ENCODE results near the gene ANKS1B.

The ANKS1B gene

DNA sequence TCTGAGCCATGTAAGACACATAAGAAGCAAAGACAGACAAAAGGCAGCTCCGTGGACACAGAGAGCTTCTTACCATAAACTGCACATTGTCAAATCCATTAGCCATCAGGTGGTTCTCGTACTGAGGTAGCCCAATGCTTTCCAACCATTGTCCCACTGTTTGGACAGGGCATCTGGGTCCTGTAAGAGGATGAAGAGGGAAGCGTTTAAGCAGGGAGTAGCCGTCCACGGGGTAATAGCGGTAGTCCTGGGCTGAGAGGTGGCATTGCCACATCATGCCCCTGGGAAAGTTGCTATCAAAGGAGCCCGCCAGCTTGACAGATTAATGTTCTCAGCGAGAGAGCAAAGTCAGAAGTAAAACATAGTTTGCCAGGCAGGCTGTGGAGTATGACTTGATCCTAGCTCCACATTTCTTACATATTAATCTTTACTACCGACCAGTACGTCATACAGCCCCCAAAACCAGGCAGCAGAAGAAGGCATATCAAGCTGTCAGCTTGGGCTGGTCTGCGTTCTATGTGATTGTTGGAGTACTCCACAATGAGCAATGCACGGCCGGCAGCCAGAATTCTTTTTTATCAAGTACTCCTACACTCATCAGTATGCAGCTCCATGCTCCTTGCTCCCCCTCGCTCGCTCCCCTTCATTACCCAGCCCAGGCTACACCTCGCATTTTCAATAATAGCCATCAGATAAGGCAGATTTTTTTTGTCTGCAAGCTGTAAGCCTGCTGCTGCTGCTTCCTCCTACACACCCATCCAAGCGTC is 830.3 kb downstream of the ANKS1B start:
- TF ChIP-seq, protein P1, sequence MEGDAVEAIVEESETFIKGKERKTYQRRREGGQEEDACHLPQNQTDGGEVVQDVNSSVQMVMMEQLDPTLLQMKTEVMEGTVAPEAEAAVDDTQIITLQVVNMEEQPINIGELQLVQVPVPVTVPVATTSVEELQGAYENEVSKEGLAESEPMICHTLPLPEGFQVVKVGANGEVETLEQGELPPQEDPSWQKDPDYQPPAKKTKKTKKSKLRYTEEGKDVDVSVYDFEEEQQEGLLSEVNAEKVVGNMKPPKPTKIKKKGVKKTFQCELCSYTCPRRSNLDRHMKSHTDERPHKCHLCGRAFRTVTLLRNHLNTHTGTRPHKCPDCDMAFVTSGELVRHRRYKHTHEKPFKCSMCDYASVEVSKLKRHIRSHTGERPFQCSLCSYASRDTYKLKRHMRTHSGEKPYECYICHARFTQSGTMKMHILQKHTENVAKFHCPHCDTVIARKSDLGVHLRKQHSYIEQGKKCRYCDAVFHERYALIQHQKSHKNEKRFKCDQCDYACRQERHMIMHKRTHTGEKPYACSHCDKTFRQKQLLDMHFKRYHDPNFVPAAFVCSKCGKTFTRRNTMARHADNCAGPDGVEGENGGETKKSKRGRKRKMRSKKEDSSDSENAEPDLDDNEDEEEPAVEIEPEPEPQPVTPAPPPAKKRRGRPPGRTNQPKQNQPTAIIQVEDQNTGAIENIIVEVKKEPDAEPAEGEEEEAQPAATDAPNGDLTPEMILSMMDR (IDR thresholded peaks at IDR 0.05; ENCODE audit: low read depth, low read length): no peak
- no peaks in the 10 kb centered on the region for H3K27me3 ChIP-seq (ENCODE audit: insufficient read depth, low read depth, severe bottlenecking)
- H3K4me3 ChIP-seq (ENCODE audit: low read depth, low read length): no peak overlapping the region
- no peaks in the 10 kb centered on the region for H3K36me3 ChIP-seq
- no peak for DNase-seq
- no peak overlapping the region for H3K27ac ChIP-seq
- no peaks in the 10 kb centered on the region for H3K9me3 ChIP-seq (ENCODE audit: severe bottlenecking)

DNA sequence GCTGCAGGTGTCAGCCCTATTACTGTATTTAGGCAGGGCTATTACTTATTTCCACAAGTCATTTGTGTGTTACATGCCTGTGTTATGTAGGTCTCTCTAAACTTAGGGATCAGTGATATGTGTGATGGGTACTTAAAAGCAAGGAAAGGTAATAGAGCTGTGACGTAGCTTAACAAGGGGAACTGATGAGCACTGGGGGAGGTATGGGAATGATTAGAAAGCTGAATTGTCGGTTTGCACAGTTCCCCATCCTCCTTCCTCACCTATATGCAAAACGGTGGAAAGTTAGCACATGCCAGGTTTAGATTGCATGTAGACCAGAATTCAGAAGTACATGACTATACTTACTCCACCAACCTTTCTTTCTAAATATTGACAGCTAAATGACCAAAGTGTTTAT is 831.4 kb downstream of the ANKS1B start:
- H3K36me3 ChIP-seq: no peaks in the 10 kb centered on the region
- H3K9me3 ChIP-seq (ENCODE audit: severe bottlenecking): no peaks in the 10 kb centered on the region
- H3K27me3 ChIP-seq (ENCODE audit: insufficient read depth, low read depth, severe bottlenecking): no peaks in the 10 kb centered on the region
- H3K4me3 ChIP-seq (ENCODE audit: low read depth, low read length): no peak overlapping the region
- DNase-seq: no peak
- no peak overlapping the region for H3K27ac ChIP-seq
- TF ChIP-seq, protein P1 (IDR thresholded peaks at IDR 0.05; ENCODE audit: low read depth, low read length): no peak

DNA sequence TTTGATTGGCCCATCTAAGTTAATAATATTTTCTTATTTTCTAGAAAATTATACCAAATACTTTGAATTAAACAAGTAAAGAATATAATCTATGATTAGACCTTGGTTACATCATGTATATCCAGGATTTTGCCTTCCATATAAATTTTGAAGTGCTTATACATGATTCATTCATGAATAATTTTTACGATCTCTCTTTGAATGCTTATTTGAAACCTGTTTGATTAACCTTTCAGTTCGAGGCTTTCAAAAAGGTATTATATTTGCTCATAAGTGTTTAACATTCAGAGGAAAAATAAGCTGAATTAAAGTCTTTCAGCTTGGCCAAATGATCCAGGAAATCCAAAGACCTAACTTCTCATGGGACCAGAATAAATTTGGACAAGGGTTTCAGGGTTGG is 832.4 kb downstream of the ANKS1B start:
- H3K9me3 ChIP-seq (ENCODE audit: severe bottlenecking): no peaks in the 10 kb centered on the region
- H3K36me3 ChIP-seq: no peaks in the 10 kb centered on the region
- DNase-seq: no peak
- no peak overlapping the region for H3K27ac ChIP-seq
- TF ChIP-seq, protein P1 (IDR thresholded peaks at IDR 0.05; ENCODE audit: low read depth, low read length): no peak
- no peak overlapping the region for H3K4me3 ChIP-seq (ENCODE audit: low read depth, low read length)
- H3K27me3 ChIP-seq (ENCODE audit: insufficient read depth, low read depth, severe bottlenecking): no peaks in the 10 kb centered on the region

DNA sequence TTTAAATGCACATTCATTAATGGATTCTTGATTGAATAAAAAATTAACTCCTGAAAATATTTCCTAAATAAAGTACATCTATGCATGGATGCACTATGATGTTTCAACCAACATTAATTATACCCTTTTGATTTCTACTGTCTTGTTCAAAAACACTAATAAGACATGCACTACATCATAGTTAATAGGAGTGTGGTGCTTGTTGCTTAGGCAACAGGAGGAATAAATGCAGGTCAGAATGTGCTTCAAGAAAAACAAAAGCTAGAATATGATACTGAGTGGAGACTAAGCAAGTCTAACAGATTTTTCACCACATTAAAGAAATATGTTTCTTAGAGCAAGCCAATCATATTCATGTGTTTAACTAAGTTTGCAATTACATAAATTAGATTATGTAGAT is 833.0 kb downstream of the ANKS1B start:
- no peak overlapping the region for H3K4me3 ChIP-seq (ENCODE audit: low read depth, low read length)
- TF ChIP-seq, protein P1 (IDR thresholded peaks at IDR 0.05; ENCODE audit: low read depth, low read length): no peak
- no peaks in the 10 kb centered on the region for H3K9me3 ChIP-seq (ENCODE audit: severe bottlenecking)
- H3K36me3 ChIP-seq: no peaks in the 10 kb centered on the region
- no peaks in the 10 kb centered on the region for H3K27me3 ChIP-seq (ENCODE audit: insufficient read depth, low read depth, severe bottlenecking)
- no peak overlapping the region for H3K27ac ChIP-seq
- DNase-seq: no peak

DNA sequence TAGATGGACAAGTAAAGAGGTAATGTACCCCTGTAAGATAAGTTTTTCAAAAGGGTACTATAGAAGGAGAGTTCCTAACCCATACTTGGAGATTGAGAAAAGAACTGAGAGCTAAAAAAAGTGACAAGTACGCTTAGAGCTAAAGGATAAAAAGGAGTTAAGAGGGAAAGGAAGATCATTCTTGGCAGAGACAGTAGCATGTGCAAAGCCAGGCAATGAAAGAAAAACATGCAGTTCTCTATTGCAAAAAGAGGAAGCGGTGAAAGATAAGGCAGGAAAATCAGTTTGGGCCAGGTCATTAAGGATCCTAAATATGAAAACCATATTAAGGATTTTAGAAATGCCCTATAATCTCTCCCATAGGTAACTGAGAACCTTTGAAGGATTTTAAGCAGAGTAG is 837.6 kb downstream of the ANKS1B start:
- no peak for DNase-seq
- Histone ChIP-seq H3K9me3 (ENCODE audit: severe bottlenecking) (no peaks in the 10 kb centered on the region), H3K27me3 (ENCODE audit: insufficient read depth, low read depth, severe bottlenecking) (no peaks in the 10 kb centered on the region), H3K4me3 (ENCODE audit: low read depth, low read length) (no peak overlapping the region), H3K27ac (no peak overlapping the region), H3K36me3 (no peaks in the 10 kb centered on the region)
- TF ChIP-seq, protein P1 (IDR thresholded peaks at IDR 0.05; ENCODE audit: low read depth, low read length): no peak

DNA sequence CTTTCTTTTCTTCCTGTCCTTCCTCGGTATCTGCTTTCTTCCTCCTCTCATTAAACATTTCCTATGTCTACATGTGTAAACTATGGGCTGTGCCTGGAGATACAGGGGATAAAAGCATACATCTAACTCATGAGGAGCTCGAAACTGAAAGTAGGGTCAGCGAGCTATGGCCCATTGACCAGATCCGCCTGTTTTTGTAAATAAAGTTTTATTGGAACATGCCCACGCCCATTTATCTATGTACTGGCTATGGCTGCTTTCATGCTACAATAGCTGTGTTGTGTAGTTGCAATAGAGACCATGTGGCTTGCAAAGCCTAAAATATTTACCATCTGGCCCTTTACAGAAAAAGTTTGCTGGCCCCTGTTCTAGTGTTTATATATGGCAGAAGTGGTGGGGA is 838.0 kb downstream of the ANKS1B start:
- Histone ChIP-seq H3K27ac (no peak overlapping the region), H3K27me3 (ENCODE audit: insufficient read depth, low read depth, severe bottlenecking) (no peaks in the 10 kb centered on the region), H3K36me3 (no peaks in the 10 kb centered on the region), H3K9me3 (ENCODE audit: severe bottlenecking) (no peaks in the 10 kb centered on the region), H3K4me3 (ENCODE audit: low read depth, low read length) (no peak overlapping the region)
- no peak for DNase-seq
- TF ChIP-seq, protein P1 (IDR thresholded peaks at IDR 0.05; ENCODE audit: low read depth, low read length): no peak
